Endothelial cell of umbilical vein (primary cell): Measurements from ENCODE around the gene SRCAP. TPM values are rescaled to one million over a fixed set of nuclear protein-coding genes. Genes with fewer than 3 reads are reported as not detected.

ENCODE experiments used
- BruUV-seq: library from RNA; stranded (reverse); fragments of 400-500 nt; replicated peaks from 2 replicates; lab custom pipeline; 2021; lab: Mats Ljungman, UMichigan
- CTCF ChIA-PET: fragments of 300-600, 350-600 bp; sonication (Branson Sonifier 250); formaldehyde crosslinking; loops from one replicate; lab custom pipeline; 2021; ENCODE audit warnings: antibody characterized with exemption, inconsistent platforms; lab: Charles Lee
- POLR2A ChIA-PET: fragments of 300-600, 350-600 bp; sonication (Branson Sonifier 250); formaldehyde crosslinking; loops from one replicate; lab custom pipeline; 2021; ENCODE audit warnings: antibody characterized with exemption, inconsistent platforms; lab: Charles Lee
- DNase-seq: peaks from one replicate; pipeline ENCODE4 v3.0.0-alpha.2; 2011; ENCODE audit warnings: low read depth, low spot score
- FAIRE-seq: peaks from 2 replicates; lab custom pipeline; 2011; peaks lifted over from hg19 to GRCh38; lab: Jason Lieb, UNC
- H2AFZ ChIP-seq: 2 replicates; pipeline ENCODE4 v1.6.0; 2012; ENCODE audit warnings: low read depth, low read length, control low read depth, inconsistent platforms
- H3K27ac ChIP-seq: 2 replicates; pipeline ENCODE4 v1.5.1; 2011; ENCODE audit warnings: low read depth, mild to moderate bottlenecking, control low read depth, low read length, moderate library complexity; ENCODE audit not compliant: insufficient read depth
- H3K27me3 ChIP-seq, 2 experiments: 2 replicates each; pipeline versions ENCODE4 v1.6.0 to v1.6.1; 2011; ENCODE audit warnings: low read length in 2 of 2, mixed read lengths in 1 of 2; ENCODE audit not compliant: control insufficient read depth in 2 of 2, insufficient read depth in 2 of 2
- H3K36me3 ChIP-seq, 2 experiments: 2 replicates in 1 of 2; 3 replicates in 1 of 2; pipeline ENCODE4 v1.5.1; 2011; ENCODE audit warnings: low read length in 2 of 2, mild to moderate bottlenecking in 1 of 2, moderate library complexity in 1 of 2; ENCODE audit not compliant: control insufficient read depth in 2 of 2, insufficient read depth in 2 of 2; ENCODE audit errors: extremely low read depth in 1 of 2
- H3K4me1 ChIP-seq: 3 replicates; pipeline ENCODE4 v1.5.1; 2011; ENCODE audit warnings: mild to moderate bottlenecking, low read length; ENCODE audit not compliant: control insufficient read depth, insufficient read depth; ENCODE audit errors: extremely low read depth
- H3K4me2 ChIP-seq: 2 replicates; pipeline ENCODE4 v1.6.1; 2011; ENCODE audit warnings: low read length, control low read depth, mixed read lengths; ENCODE audit not compliant: insufficient read depth
- H3K4me3 ChIP-seq, 3 experiments: fragments of 200-600 bp in 1 of 3; sonication (generic), shearing (Covaris generic) in 1 of 3; replicated peaks in 1 of 3; 2 replicates each; pipeline ENCODE4 v1.5.1; 2011 to 2016; ENCODE audit warnings: control low read depth in 3 of 3, low read length in 3 of 3, mild to moderate bottlenecking in 2 of 3, inconsistent platforms in 1 of 3, low read depth in 1 of 3, moderate library complexity in 1 of 3; ENCODE audit not compliant: insufficient read depth in 1 of 3
- H3K79me2 ChIP-seq: 2 replicates; pipeline ENCODE4 v1.6.0; 2012; ENCODE audit warnings: low read length, inconsistent platforms; ENCODE audit not compliant: control insufficient read depth, insufficient read depth
- H3K9ac ChIP-seq: replicated peaks from 2 replicates; pipeline ENCODE3; 2011; ENCODE audit warnings: low read length, control low read depth; ENCODE audit not compliant: insufficient read depth; ENCODE audit errors: extremely low read depth
- H3K9me1 ChIP-seq: replicated peaks from 3 replicates; pipeline ENCODE4 v1.6.0; 2011; ENCODE audit warnings: mild to moderate bottlenecking, low read length; ENCODE audit not compliant: control insufficient read depth, insufficient read depth; ENCODE audit errors: extremely low read depth
- H3K9me3 ChIP-seq: replicated peaks from 2 replicates; pipeline ENCODE4 v1.5.1; 2012; ENCODE audit warnings: low read length, inconsistent platforms; ENCODE audit not compliant: control insufficient read depth, insufficient read depth
- H4K20me1 ChIP-seq: replicated peaks from 2 replicates; pipeline ENCODE3; 2011; ENCODE audit warnings: mild to moderate bottlenecking, low read length; ENCODE audit not compliant: control insufficient read depth, insufficient read depth; ENCODE audit errors: extremely low read depth
- EZH2 ChIP-seq: IDR thresholded peaks from 2 replicates; pipeline ENCODE4 v1.6.1; 2012; ENCODE audit warnings: borderline replicate concordance, low read depth, mild to moderate bottlenecking, moderate library complexity, low read length, inconsistent platforms; ENCODE audit not compliant: severe bottlenecking
- FOS ChIP-seq: IDR thresholded peaks from 2 replicates; pipeline ENCODE4 v1.6.1; 2011; ENCODE audit warnings: mild to moderate bottlenecking, low read length, moderate library complexity, borderline replicate concordance; ENCODE audit not compliant: insufficient read depth
- GATA2 ChIP-seq: IDR thresholded peaks from 2 replicates; pipeline ENCODE4 v1.7.0; 2011; ENCODE audit warnings: low read depth, mild to moderate bottlenecking, moderate library complexity, mixed read lengths, low read length; ENCODE audit not compliant: insufficient read length, insufficient read depth
- JUN ChIP-seq: IDR thresholded peaks from 2 replicates; pipeline ENCODE4 v1.6.1; 2011; ENCODE audit warnings: borderline replicate concordance, low read depth; ENCODE audit not compliant: insufficient read length, insufficient read depth
- MYC ChIP-seq: IDR thresholded peaks from one replicate; pipeline ENCODE4 v1.6.1; 2011; ENCODE audit warnings: mild to moderate bottlenecking, low read depth, low read length
- POLR2A ChIP-seq: IDR thresholded peaks from 2 replicates; pipeline ENCODE4 v1.6.1; 2012; ENCODE audit warnings: low read depth, mild to moderate bottlenecking, control low read depth, low read length
- POLR2AphosphoS5 ChIP-seq: IDR thresholded peaks from 2 replicates; pipeline ENCODE4 v1.6.1; 2012; ENCODE audit warnings: low read depth, mild to moderate bottlenecking, control low read depth, low read length, moderate library complexity; ENCODE audit not compliant: insufficient read depth
- dilution Hi-C: fragments of 300-500 bp; cut with MboI; formaldehyde crosslinking; loops from one replicate; pipeline ENCODE4 v1.15.0; 2019; ENCODE audit warnings: low sequenced_read_pairs; ENCODE audit not compliant: extremely low pct_ligation_motif_present
- intact Hi-C: fragments of 100-400 bp; cut with micrococcal nuclease; formaldehyde crosslinking; loops from one replicate; pipeline ENCODE4 v1.10.0; 2022
- polyA plus RNA-seq, 4 experiments: library from polyadenylated mRNA; depleted of rRNA in 3 of 4; stranded (reverse) in 3 of 4; unstranded in 1 of 4; fragments of >200 nt; gene quantifications; 2 replicates each; pipeline versions ENCODE4 v1.2.1 to v1.2.3, GENCODE V29; 2011 to 2012; ENCODE audit warnings: missing spikeins in 1 of 4
- total RNA-seq: library from RNA; stranded (reverse); gene quantifications from 2 replicates; pipeline ENCODE4 v1.2.3, GENCODE V29; 2021
- TF ChIP-seq, protein P1 (sequence below), 2 donors: IDR thresholded peaks; 1 replicate in 1 of 2; 2 replicates in 1 of 2; pipeline ENCODE4 v1.5.1; 2011; ENCODE audit warnings: low read length in 2 of 2, mild to moderate bottlenecking in 2 of 2, moderate library complexity in 2 of 2, control low read depth in 1 of 2, inconsistent platforms in 1 of 2, low read depth in 1 of 2; ENCODE audit not compliant: insufficient read depth in 1 of 2; ENCODE audit errors: extremely low read depth in 1 of 2
- TF ChIP-seq, protein P2 (sequence below): IDR thresholded peaks from 2 replicates; pipeline ENCODE4 v1.6.1; 2011; ENCODE audit not compliant: insufficient read depth, insufficient read length

Gene SRCAP
- total and polyA plus RNA-seq, 2 donors (not counting 3 experiments of a cell fraction or from before 2014, with no cell fraction given): 11.0 to 77.7 TPM

GRCh38 chr16:30764816-30765465 lies 66.0 kb downstream of the SRCAP start:
- Histone ChIP-seq H3K4me1 (peaks cover 15% of the 10 kb centered on the region), H3K9me1 (no peaks in the 10 kb centered on the region), H3K36me3 (peaks cover 20 to 52% of the 10 kb centered on the region in 2 experiments), H4K20me1 (no peaks in the 10 kb centered on the region), H3K4me2 (no peak overlapping the region), H3K9ac (no peak overlapping the region), H3K79me2 (peaks cover 22% of the 10 kb centered on the region), H3K9me3 (no peaks in the 10 kb centered on the region), H3K27ac (no peak overlapping the region), H2AFZ (no peak overlapping the region), H3K27me3 (no peaks in the 10 kb centered on the region), H3K4me3 (no peak overlapping the region)
- ChIA-PET CTCF (no interaction called here), POLR2A (no interaction called here)
- dilution Hi-C loops: no loop called here
- BruUV-seq: no TSS peak
- FAIRE-seq (no peak), DNase-seq (no peak)
- intact Hi-C loops: loop anchor here (5.0 kb wide), 1 partner anchor 157 kb away; the partner anchor contains the start of gene FBXL19
- TF ChIP-seq POLR2AphosphoS5 (no peak), FOS (no peak), POLR2A (no peak), MYC (no peak), GATA2 (no peak), EZH2 (no peak), JUN (no peak)
- TF ChIP-seq, protein P1, sequence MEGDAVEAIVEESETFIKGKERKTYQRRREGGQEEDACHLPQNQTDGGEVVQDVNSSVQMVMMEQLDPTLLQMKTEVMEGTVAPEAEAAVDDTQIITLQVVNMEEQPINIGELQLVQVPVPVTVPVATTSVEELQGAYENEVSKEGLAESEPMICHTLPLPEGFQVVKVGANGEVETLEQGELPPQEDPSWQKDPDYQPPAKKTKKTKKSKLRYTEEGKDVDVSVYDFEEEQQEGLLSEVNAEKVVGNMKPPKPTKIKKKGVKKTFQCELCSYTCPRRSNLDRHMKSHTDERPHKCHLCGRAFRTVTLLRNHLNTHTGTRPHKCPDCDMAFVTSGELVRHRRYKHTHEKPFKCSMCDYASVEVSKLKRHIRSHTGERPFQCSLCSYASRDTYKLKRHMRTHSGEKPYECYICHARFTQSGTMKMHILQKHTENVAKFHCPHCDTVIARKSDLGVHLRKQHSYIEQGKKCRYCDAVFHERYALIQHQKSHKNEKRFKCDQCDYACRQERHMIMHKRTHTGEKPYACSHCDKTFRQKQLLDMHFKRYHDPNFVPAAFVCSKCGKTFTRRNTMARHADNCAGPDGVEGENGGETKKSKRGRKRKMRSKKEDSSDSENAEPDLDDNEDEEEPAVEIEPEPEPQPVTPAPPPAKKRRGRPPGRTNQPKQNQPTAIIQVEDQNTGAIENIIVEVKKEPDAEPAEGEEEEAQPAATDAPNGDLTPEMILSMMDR (IDR thresholded peaks at IDR 0.05; ENCODE audit: extremely low read depth in 1 of 2, insufficient read depth in 1 of 2, low read depth in 1 of 2, low read length in 2 of 2): no peak
- TF ChIP-seq, protein P2, sequence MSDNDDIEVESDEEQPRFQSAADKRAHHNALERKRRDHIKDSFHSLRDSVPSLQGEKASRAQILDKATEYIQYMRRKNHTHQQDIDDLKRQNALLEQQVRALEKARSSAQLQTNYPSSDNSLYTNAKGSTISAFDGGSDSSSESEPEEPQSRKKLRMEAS: no peak
